A549 treated with GW870086 at 1 μM for 4 hours (cell line): Measurements from ENCODE around the gene MCM7. TPM values are rescaled to one million over a fixed set of nuclear protein-coding genes. Genes with fewer than 3 reads are reported as not detected.

Experiments used
- total RNA-seq: library from RNA; stranded (reverse); fragments of 200-300 nt; extraction: Qiagen RNA extraction; gene quantifications from 5 replicates; pipeline ENCODE4 v1.2.3, GENCODE V29; 2022; ENCODE audit warnings: low read depth

MCM7 gene
- total RNA-seq, result 221 to 243 TPM (median 236 TPM) in 5 replicates

DNA sequence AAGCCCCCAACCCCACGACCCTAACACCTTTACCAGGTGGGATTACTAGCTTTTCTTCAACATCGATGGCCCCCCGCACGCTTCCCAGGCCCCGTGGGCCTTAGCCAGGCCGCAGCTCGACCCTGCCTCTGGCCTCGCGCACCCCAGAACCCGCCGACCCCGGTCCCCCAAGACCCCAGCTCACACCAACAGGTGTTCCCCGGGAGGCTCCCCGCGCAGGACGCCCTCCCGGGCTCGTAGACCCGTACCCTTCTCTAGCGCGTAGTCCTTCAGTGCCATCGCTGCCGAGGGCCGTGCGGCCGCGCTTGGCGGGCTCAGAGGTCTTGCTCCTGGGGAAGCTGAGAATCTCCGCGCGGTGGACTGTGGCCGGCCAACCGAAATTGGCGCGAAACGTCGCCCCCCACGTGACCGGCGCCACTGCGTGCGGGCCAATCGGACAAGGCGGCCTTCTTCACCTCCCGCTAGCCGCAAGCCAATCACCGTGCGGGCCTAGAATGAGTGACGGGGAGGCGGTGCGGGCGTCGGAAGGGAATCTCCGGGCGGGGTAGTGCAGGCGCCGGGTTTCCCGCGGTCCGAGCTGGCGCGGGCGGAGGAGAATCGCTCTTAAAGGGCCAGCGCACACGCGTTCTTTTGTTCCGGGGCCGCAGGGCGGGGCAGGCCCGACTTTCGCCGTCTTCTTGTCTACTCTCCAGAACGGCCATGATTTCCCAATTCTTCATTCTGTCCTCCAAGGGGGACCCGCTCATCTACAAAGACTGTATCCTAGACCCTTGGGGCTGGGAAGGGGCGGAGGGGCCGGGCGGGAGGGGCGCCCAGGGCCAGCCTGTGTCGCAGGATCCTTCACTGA lies at the start of gene MCM7, which contains the start of gene AP4M1:
TSS of gene MCM7 (minus strand) at position 382 of the 847 bp plus-strand sequence. CDS start at position 279, 103 bp downstream.
TSS of gene AP4M1 (plus strand) at position 628 of the 847 bp plus-strand sequence. CDS start at position 700, 72 bp downstream.

DNA sequence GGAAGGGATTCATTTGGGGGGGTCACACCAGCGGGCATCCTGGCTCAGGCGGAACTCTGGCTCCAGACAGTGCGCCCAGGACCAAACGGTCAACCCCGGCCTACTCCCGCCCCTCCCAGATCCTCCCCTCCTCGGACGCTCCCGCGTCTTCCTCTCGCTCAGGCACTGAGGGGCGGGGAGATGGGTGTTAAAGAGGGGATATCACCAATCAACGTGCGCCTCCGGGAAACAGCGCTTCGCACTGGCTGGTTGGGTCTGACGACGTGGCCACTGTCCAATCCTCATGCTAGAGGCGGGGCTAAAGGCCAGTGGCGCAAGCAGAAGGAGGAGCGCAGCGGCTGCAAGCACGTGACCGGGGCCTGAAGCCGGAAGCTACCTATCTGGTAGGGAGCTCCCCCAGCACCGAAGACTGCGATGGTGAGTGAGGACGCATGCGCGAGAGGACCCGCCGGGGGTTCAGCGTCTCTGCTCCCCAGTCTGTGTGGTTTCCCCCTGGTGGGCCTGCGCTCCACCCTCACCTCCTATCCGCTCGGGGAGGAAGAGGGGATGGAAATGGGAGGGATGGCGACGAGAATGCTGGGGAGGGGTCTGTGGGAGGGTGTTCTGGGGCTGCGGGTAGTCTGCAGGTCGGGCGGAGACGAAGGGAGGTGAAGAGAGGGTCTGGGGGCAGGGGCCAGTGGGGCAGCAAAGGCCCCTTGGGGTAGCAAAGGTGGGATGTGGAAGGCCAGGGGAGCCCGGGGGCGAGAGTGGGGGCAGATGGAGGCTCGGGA lies 47.5 kb upstream of the MCM7 start, which contains the start of gene LAMTOR4:
TSS of gene LAMTOR4 (plus strand) at position 360 of the 770 bp plus-strand sequence. CDS start at position 415, 55 bp downstream.

GRCh38 chr7:100126931-100127865 lies 26.0 kb upstream of the MCM7 start, which contains the start of gene MBLAC1:
Gene MBLAC1, plus strand, starts transcription at chr7:100126967. Its CDS starts 429 bp downstream, at chr7:100127396.

GRCh38 chr7:100119072-100119969 lies 18.1 kb upstream of the MCM7 start, which contains the start of the genes CNPY4 and TAF6:
Gene CNPY4, plus strand, starts transcription at chr7:100119634. Its CDS starts 111 bp downstream, at chr7:100119745.
Gene TAF6, minus strand, starts transcription at chr7:100119358. Its CDS starts 5,149 bp downstream, at chr7:100114209.

GRCh38 chr7:100088621-100089457 lies 12.4 kb downstream of the MCM7 start, which contains the start of gene COPS6:
Gene COPS6, plus strand, starts transcription at chr7:100088969. Its CDS starts 22 bp downstream, at chr7:100088991.

GRCh38 chr7:100081535-100082102 lies 19.6 kb downstream of the MCM7 start, which contains the start of gene ZNF3:
Gene ZNF3, minus strand, starts transcription at chr7:100081723. Its CDS starts 4,366 bp downstream, at chr7:100077357.

GRCh38 chr7:100049441-100050291 lies 51.5 kb downstream of the MCM7 start, which contains the start of gene ZSCAN21:
Gene ZSCAN21, plus strand, starts transcription at chr7:100049774. Its CDS starts 7,233 bp downstream, at chr7:100057007.

Other genes starting within 250 kb of the MCM7 start
- not detected in 5 replicates for gene OR2AE1, start 224.4 kb downstream of the MCM7 start, total RNA-seq
- 24.7 to 26.5 TPM (median 25.3 TPM) in 5 replicates for gene TRIM4, start 181.9 kb downstream of the MCM7 start, total RNA-seq
- 0.12 to 0.43 TPM (median 0.23 TPM) in 4 of 5 replicates, not detected in the other for gene GJC3, start 171.8 kb downstream of the MCM7 start, total RNA-seq
- gene AZGP1, start 125.4 kb downstream of the MCM7 start, total RNA-seq, result not detected in 5 replicates
- gene ZKSCAN1, start 85.8 kb downstream of the MCM7 start, total RNA-seq, result 6.8 to 10.2 TPM (median 9.1 TPM) in 5 replicates
- gene ZSCAN21, start 51.6 kb downstream of the MCM7 start, total RNA-seq, result 9.7 to 11.0 TPM (median 10.2 TPM) in 5 replicates
- gene ZNF3, start 19.7 kb downstream of the MCM7 start, total RNA-seq, result 20.3 to 23.8 TPM (median 21.1 TPM) in 5 replicates
- 151 to 191 TPM (median 180 TPM) in 5 replicates for gene COPS6, start 12.4 kb downstream of the MCM7 start, total RNA-seq
- 12.9 to 15.9 TPM (median 14.6 TPM) in 5 replicates for gene AP4M1, start 246 bp upstream of the MCM7 start, total RNA-seq
- gene TAF6, start 18.0 kb upstream of the MCM7 start, total RNA-seq, result 57.2 to 64.6 TPM (median 62.0 TPM) in 5 replicates
- 7.9 to 11.7 TPM (median 9.9 TPM) in 5 replicates for gene CNPY4, start 18.2 kb upstream of the MCM7 start, total RNA-seq
- 2.0 to 3.1 TPM (median 2.6 TPM) in 5 replicates for gene MBLAC1, start 25.6 kb upstream of the MCM7 start, total RNA-seq
- gene LAMTOR4, start 47.5 kb upstream of the MCM7 start, total RNA-seq, result 167 to 200 TPM (median 171 TPM) in 5 replicates
- 9.5 to 13.5 TPM (median 13.1 TPM) in 5 replicates for gene TRAPPC14, start 57.3 kb upstream of the MCM7 start, total RNA-seq
- gene GAL3ST4, start 67.2 kb upstream of the MCM7 start, total RNA-seq, result 0.07 to 0.26 TPM (median 0.10 TPM) in 3 of 5 replicates, not detected in the others
- 0.32 to 1.5 TPM (median 0.84 TPM) in 5 replicates for gene GPC2, start 76.0 kb upstream of the MCM7 start, total RNA-seq
- 0.21 to 0.72 TPM (median 0.21 TPM) in 3 of 5 replicates, not detected in the others for gene STAG3, start 76.5 kb upstream of the MCM7 start, total RNA-seq
- gene PVRIG, start 118.6 kb upstream of the MCM7 start, total RNA-seq, result 0.08 TPM in 1 of 5 replicates, not detected in the others
- not detected in 5 replicates for gene SPDYE3, start 206.3 kb upstream of the MCM7 start, total RNA-seq